Measurements from ENCODE around the gene TMEM43.
A peak's percentile ranks its signal among the peaks of the same experiment; 100 is the strongest.

TMEM43 gene

GRCh38 chr3:14138109-14138877, 13.4 kb downstream of the TMEM43 start:
- no peak for DNase-seq (ENCODE audit: low read depth in 2 of 2)

- DNase-seq (ENCODE audit: low read depth in 2 of 2): no peak
Measured at GRCh38 chr3:14138878-14139655, 14.2 kb downstream of the TMEM43 start.

GRCh38 chr3:14139771-14140170, 14.9 kb downstream of the TMEM43 start:
- DNase-seq (ENCODE audit: low read depth in 2 of 2): no peak

- no peak for DNase-seq (ENCODE audit: low read depth in 2 of 2)
Measured at GRCh38 chr3:14140668-14141067, 15.8 kb downstream of the TMEM43 start.

- no peak for DNase-seq (ENCODE audit: low read depth in 2 of 2)
Measured at GRCh38 chr3:14141144-14141543, 16.3 kb downstream of the TMEM43 start.

- DNase-seq (ENCODE audit: low read depth in 2 of 2): no peak
Measured at GRCh38 chr3:14141602-14142341, 16.9 kb downstream of the TMEM43 start.

GRCh38 chr3:14142567-14143270, 17.9 kb downstream of the TMEM43 start:
- peak in 1 of 2 donors; percentile 34 for DNase-seq (ENCODE audit: low read depth in 2 of 2)

GRCh38 chr3:14143271-14144225, 18.7 kb downstream of the TMEM43 start:
- no peak for DNase-seq (ENCODE audit: low read depth in 2 of 2)

GRCh38 chr3:14144423-14145075, 19.7 kb downstream of the TMEM43 start:
- DNase-seq (ENCODE audit: low read depth in 2 of 2): peak; percentile 42 to 55

- no peak for DNase-seq (ENCODE audit: low read depth in 2 of 2)
Measured at GRCh38 chr3:14145236-14145635, 20.4 kb downstream of the TMEM43 start.

GRCh38 chr3:14145670-14146380, 21.0 kb downstream of the TMEM43 start:
- DNase-seq (ENCODE audit: low read depth in 2 of 2): no peak

- DNase-seq (ENCODE audit: low read depth in 2 of 2): no peak
Measured at GRCh38 chr3:14146381-14147065, 21.7 kb downstream of the TMEM43 start.

GRCh38 chr3:14147066-14147435, 22.2 kb downstream of the TMEM43 start:
- DNase-seq (ENCODE audit: low read depth in 2 of 2): no peak

- no peak for DNase-seq (ENCODE audit: low read depth in 2 of 2)
Measured at GRCh38 chr3:14147617-14148016, 22.8 kb downstream of the TMEM43 start.

- DNase-seq (ENCODE audit: low read depth in 2 of 2): no peak
Measured at GRCh38 chr3:14148041-14148985, 23.5 kb downstream of the TMEM43 start.

GRCh38 chr3:14150078-14150477, 25.2 kb downstream of the TMEM43 start:
- DNase-seq (ENCODE audit: low read depth in 2 of 2): no peak

- no peak for DNase-seq (ENCODE audit: low read depth in 2 of 2)
Measured at GRCh38 chr3:14150491-14151230, 25.8 kb downstream of the TMEM43 start.
